Stimulated activated CD8-positive, alpha-beta memory T cell treated with anti-CD3 and anti-CD28 coated beads, Interleukin-15, amount 100 ng/mL, for 1 hour (primary cell): Measurements from ENCODE around the gene MICAL3.
"Not testable (repeated sequence)": the region's sequence is repeated elsewhere in the genome, so short reads cannot be mapped to it uniquely, and the experiment has no call there.

Experiments used
- DNase-seq: peaks from one replicate; pipeline ENCODE4 v3.0.0-alpha.2; 2020; ENCODE audit warnings: low read depth

MICAL3 gene, protein sequence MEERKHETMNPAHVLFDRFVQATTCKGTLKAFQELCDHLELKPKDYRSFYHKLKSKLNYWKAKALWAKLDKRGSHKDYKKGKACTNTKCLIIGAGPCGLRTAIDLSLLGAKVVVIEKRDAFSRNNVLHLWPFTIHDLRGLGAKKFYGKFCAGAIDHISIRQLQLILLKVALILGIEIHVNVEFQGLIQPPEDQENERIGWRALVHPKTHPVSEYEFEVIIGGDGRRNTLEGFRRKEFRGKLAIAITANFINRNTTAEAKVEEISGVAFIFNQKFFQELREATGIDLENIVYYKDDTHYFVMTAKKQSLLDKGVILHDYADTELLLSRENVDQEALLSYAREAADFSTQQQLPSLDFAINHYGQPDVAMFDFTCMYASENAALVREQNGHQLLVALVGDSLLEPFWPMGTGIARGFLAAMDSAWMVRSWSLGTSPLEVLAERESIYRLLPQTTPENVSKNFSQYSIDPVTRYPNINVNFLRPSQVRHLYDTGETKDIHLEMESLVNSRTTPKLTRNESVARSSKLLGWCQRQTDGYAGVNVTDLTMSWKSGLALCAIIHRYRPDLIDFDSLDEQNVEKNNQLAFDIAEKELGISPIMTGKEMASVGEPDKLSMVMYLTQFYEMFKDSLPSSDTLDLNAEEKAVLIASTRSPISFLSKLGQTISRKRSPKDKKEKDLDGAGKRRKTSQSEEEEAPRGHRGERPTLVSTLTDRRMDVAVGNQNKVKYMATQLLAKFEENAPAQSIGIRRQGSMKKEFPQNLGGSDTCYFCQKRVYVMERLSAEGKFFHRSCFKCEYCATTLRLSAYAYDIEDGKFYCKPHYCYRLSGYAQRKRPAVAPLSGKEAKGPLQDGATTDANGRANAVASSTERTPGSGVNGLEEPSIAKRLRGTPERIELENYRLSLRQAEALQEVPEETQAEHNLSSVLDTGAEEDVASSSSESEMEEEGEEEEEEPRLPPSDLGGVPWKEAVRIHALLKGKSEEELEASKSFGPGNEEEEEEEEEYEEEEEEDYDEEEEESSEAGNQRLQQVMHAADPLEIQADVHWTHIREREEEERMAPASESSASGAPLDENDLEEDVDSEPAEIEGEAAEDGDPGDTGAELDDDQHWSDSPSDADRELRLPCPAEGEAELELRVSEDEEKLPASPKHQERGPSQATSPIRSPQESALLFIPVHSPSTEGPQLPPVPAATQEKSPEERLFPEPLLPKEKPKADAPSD (N-terminal part only)

DNA sequence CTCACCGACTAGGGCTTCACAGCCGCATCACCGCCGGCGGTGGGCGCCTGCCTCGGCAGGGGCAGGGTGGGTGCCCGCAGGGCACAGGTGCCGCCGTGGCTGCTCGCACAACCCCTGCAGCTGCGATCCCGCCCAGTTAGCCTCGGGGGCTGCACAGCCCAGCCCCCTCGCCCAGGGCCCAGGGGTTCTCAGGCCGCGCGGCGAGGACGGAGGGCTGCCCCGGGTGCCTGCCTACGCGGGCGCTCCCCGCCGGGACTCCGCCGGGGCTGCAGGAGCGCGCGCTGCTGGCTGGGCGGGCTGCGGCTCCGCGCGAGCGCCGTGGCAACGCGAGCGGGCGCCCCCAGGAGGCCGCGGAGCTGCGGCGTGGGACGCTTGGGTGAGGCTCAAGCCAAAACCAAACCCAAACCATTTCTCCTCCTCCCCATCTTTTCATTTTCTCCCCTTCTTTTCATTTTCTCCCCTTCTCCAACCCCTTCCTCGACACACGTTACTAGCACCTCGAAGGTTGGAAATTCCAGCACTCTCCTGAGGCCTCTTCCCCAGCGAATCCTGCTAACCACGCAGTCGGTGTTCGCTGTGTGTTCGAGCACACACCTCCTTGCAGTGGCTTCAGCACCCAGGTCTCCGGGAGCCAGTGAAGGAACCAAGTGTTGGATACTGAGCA lies at the start of gene MICAL3:
Gene MICAL3, minus strand, starts transcription at position 286 of the 664 bp plus-strand sequence. CDS start 117,749 bp downstream, outside the sequence.
- DNase-seq: no peak

DNA sequence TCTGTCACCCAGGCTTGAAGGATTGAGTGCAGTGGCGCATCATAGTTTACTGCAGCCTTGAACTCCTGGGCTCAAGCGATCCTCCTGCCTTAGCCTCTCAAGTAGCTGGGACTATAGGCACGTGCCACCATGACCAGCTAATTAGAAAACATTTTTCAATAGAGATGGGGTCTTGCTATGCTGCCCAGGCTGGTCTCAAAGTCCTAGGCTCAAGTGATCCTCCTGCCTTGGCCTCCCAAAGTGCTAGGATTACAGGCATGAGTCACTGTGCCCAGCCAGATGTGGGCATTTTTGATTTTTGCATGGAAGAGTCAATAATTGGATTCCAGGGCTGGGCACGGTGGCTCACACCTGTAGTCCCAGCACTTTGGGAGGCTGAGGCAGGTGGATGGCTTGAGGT lies 49.6 kb upstream of the MICAL3 start:
- not testable (repeated sequence) for DNase-seq

DNA sequence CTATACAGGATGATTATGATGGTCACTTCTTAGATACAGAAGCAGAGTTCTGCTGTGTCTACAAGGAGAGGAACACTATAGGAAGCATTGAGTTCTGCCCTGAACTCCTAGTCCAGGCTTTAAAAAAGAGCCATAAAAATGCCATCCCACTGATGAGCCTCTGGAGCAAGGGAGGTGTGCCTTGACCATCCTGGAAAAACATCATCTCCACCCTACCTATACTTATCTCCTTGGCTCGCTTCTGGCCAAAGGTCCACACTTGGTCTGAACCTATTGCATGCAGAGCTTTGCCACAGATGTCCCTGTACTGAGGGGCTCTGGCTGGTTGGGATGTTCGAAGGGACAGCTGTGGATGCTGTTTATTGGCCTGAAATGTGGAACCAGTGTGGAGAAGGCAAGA lies 49.1 kb upstream of the MICAL3 start:
- no peak for DNase-seq

DNA sequence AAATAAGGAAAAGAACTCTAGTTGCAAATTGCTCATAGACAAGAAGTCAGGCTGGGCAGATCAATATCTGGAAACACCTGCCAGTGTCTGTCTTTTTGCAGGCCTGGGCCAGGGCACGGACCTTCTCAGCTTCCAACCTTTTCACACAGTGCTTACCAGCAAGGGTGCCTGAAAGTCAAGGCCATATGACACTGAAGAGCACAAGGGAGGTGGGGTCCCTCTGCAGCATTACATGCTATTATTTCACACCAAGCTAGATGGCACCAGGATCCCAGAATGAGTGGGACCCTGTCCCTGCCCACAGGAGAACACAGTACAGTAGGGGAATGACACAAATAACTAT lies 47.6 kb upstream of the MICAL3 start:
- no peak for DNase-seq

DNA sequence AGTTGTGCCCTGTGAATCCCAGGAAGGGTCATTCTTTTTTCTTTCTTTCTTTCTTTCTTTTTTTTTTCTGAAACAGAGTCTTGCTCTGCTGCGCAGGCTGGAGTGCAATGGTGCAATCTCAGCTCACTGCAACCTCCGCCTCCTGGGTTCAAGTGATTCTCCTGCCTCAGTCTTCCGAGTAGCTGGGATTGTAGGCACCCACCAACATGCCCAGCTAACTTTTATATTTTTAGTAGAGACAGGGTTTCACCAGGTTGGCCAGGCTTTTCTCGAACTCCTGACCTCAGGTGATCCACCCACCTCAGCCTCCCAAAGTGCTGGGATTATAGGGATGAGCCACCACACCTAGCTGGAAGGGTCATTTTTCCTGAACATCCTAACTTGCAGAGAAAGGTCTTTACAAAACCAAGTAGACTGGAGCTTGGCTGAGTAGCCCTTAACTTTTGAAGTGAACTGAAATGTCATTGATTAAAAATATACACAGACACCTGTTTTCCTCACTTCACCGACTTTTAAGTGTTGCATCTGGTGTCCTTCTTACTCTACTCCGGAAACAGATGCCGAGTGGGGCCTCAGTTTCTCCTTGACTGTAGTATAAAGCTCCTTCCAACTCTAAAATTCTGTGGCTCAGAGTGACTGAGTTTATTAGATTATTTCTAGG lies 47.1 kb upstream of the MICAL3 start:
- DNase-seq: not testable (repeated sequence)

DNA sequence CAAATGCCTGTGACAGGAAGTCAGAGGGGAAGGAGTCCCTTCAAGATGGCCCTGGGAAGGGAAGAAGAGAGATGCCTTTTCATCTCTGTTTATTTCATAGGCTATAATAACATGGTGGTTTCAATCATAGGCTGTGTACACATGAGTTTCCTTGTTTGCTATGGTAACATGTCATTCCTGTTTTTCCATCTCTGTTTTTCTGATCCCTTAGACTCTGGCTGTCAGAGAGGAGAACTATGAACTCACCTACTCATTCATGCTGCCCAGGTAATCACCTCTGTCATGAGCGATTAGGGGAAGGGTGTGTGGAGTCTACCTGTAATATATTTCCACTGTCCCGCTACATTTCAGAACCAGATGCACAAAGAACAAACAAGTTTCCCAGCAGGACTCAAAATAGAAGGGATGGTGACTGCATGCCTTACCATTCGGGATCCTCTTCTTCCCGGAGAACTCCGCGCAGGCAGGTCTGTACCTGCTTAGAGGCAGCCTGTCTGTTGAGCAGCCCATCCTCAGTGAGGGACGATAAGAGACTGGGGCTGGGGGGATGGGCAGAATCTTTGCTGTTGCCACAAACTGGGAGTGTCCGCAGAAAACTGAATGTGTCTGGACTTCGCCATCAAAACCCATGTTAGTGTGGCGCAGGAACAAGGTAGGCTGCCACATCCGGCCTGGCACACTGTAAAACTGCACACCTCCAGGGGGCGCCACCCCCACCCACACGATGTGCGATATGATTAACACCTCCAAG lies 46.4 kb upstream of the MICAL3 start:
- no peak for DNase-seq

DNA sequence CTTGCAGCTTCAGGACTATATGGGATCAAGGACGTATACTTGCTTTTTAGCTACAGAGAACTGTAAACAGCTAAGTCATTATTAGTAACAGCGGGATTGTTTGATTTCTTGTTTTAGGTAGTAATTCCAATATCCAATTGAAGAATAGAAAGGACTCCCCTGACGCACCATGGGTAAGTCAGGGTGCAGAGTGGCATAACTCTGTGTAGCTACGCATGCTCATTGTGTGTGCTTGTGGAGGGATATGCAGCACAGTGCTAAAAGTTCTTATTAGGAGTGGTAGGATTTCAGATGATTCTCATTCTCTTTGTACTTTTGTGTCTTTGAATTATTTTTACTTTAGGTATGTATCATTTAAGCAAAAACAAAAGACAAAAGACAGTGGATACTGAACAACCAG lies 45.7 kb upstream of the MICAL3 start:
- DNase-seq: no peak

DNA sequence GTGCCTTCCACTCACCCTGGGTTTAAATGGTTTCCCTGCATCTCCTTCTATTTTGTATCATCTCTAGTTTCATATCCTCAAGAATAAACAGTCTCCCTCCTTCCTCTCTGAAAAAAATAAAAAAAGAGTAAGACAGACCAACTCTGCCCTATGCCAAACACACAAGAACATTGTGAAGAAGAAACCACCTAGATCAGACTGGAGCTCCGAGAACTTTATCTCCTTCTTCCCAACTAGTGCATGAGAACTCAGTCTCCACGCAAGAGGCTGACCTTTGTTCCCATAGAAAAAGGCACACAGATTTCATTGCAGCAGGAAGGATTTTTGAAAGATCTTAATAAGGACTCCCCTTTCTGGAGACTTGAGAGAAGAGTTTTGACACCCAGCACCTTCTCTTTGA lies 44.7 kb upstream of the MICAL3 start:
- DNase-seq: no peak

DNA sequence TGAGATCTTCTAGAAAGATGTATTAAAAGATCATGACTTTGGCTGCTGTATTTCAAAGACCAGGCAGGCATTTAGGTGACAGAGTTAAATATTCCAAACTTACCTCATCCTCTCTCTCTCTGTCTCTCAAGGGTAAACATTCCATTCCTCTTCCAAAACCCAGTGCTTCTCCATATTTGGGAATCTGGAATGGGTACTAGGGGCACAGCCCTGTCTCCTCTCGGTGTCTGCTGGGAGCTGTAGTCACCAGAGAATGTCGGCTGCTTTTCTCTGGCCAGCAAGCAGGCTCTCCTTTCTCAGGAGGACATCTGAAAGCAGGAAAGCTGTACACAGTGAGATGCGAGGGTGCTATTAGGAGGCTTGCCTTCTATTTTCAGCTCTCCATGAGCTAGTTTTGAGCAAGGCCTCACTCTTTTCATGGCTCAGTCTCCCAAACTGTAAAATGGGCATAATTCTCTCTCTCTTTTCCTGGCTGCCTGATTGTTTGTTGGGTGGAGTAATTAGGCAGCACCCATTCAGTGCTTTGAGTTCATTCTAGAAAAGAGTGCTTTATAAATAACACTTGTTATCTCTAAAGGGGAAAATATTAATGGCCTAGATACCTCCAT lies 44.1 kb upstream of the MICAL3 start:
- no peak for DNase-seq

DNA sequence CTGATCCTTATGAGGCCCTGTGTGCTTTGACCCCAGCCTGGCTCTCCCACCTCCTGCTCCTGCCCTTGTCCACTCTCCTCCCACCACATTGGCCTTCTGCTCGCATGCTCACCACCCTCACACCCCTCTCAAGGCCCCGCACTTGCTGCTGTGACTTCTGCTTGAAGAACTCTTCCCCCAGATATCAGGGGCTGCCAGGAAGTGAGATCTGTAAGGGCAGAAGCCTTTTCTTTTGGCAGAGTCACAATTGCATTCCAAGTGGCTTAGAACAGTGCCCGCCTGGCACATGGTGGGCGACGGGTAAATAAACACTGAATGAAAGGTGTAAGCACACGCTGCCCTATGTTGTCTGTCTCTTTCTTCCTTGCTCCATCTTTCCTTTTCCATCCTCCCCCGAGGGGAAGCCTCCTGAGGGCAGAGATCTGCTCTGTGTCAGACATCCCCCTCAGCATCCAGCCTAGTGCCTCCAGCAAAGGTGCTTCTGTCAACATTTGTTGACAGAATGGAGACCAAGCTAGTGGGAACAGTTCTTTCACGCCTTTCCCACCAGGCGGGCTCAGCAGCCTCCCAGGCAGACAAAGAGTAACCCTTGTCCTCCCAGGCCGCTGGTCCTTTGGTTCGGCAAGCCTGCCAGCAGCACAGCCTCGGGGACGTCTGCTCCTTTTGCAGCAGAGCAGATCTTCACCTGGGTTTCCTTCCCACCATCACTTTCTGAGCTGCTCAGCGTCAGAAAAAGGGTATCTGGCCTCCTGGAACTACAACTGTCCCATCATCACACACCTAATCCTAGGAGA lies 43.4 kb upstream of the MICAL3 start:
- no peak for DNase-seq

DNA sequence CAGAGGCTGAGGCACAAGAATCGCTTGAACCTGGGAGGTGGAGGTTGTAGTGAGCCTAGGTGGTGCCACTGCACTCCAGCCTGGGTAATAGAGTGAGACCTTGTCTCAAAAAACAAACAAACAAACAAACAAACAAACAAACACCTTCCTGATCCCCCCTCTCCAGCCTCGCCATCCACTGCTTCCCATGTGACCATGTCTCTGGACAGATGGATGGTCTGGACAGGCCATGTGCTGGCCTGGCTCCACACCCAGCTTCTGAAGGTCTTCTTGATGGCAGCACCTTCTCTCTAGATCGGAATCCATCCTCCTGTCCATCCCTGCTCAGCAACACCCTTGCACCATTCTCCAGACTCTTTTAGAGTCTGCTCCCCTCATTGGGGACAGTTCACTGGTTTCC lies 42.8 kb upstream of the MICAL3 start:
- DNase-seq: no peak

DNA sequence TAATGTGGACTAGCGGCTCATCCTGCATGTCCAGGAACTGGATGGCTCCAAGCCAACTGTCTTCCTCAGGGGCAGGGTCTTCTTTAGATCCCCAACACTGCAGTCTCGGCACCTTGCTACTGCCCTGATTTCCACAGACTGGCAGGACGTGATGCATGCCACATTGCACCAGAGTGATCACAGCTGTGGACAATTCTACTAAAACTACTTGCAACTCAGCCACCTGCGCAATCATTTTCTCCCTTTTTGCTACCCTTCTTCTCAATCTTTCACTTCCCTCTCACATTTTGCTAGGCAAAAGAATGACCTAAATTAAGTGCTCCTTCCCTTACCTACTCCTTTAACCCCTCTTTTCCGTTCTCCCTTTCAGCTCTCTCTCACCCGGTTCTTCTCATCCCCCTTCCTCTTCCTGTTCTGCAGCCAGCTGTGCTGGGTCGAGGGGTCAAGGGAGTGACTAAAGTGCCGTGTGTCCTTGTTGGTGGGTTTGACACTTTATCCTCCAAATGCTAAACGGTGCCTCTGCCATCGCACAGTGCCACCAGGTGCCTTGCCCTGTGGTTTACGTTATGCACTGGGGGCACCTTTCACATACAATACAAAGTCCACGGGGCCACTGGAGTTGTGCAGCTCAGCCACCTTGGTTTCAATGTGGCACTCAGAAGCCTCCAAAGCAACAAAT lies 42.0 kb upstream of the MICAL3 start:
- DNase-seq: no peak

DNA sequence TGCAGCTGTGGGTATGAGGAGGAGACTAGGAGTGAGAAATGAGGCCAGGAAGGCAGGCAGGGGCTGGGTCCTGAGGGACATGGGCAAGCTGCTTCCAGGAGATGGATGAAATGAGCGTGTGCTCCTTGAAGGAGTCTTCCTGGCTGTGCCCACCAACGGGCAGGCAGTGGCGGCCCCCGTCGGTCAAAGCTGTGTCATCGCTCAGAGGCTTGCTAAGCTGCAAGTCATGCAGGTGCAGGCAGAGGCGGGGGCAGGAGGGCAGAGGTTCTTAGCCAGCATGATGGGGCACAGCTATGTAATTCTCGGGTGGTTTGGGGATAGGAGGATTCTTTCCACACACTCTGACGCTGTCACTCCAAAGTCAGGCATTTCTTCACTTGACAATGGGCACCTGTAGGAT lies 40.9 kb upstream of the MICAL3 start:
- DNase-seq: no peak

DNA sequence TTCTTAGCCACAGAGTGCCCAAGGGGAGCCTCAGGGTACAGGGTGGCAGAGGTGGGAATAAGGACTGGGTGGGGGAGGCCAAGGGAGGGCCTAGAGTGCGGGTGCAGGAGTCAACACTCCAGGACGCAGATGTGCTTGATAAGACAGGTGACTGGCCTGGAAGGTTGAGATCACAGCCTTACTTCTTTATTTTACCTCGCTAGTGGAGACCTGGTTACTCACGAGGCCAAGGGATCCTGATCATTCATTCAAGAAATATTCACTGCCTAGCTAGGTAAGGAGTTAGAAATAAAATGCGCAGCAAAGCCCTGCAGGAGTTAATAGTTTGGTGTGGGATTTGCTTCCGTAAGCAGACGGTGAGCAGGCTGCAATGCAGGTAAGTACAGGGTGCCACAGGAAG lies 40.3 kb upstream of the MICAL3 start:
- DNase-seq: no peak

DNA sequence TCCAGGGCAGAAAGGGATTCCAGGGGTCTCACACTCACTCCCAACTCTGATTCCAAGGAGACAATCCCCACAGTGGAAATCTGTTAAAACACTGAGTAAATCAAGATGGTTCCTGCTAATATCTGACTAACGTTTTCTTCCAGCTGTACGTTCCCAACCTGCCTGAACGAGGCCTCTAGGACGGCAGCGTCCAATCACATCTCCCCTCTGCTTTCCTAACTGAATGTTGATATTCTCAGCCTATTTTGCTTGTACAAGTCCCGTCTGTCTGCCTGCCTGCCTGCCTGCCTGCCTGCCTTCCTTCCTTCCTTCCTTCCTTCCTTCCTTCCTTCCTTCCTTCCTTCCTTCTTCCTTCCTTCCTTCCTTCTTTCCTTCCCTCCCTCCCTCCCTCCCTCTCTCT lies 39.4 kb upstream of the MICAL3 start:
- not testable (repeated sequence) for DNase-seq

DNA sequence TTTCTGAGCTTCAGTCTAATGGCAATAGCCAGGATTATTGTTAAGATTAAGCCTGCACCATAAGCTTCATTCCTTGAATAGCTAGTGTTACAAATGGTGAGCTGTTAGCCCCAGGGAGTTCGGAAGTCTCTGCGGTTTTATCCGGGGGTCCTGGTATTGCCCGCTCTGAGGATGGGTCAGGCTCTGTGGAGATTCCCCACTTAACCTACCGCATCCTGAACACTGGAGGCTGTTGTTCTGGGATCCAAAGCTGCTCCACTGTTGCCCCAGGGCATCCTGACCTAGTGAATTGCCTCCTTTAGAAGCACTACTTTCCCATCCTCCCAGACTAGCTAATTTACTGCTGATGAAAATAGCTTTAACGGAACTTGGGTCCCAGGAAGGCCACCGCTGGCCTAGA lies 38.9 kb upstream of the MICAL3 start:
- DNase-seq: no peak

DNA sequence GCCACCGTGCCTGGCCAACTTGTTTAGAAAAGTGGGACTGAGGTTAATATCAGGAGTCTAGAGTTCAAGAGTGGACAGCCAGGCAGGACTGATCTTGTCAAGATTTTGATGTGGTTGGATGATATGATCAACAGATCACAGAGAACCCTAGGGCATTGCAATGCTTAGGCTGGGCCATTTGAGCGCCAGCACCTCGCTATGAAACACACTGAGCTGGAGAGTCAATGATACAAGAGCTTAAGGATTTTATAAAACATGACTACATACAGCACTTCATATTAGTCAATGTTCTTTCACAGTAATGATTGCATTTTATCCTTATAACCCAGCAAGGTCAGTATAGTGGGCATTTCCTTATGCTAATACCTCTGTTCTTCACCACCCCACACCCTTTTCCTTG lies 38.1 kb upstream of the MICAL3 start:
- DNase-seq: no peak

DNA sequence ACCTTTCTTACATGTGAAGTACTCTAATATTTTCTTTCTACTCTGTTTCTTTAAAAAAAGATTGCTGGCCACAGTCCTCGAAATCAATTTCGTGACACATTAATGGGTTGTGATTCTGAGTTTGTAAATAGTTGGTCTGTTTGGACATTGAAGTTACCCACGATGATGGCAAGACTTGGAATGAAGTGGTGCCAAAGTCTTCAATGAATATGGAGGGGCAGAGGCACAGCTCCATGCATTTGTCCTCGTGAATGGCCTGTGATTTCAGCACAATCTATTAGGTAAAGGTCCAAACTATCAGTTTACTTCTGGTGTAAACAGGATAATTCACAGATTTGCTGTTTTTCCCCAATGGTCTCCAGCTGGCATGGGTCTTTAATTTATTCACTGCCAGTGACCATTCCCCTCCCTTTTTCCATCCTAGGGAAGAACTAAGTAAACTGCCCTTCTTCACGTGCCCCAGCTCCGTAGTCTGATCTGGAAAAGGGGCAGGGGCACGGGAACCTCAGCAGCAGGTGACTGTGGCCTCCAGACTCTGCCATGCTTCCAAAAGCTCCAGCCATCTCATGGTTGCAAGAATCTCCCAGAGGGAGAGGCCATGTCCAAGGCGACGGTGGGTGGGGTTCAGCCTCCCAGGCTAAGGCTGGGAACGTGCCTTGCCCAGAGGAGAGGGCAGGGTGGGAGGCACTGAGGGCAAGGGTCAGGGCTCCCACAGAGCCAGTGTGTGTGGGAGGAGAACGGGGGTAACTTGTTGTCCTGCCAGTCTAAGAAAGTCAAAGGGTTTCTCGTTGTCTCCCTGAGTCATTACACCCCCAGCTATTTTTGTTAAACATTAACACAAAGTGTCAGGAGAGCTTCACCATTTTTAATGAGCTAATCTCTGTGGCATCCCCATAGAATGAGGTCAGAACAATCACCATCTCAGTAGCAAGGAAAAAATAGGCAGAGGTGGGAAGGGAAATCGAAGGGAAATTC lies 36.6 kb upstream of the MICAL3 start:
- no peak for DNase-seq
